CD4-positive, alpha-beta T cell treated with Interleukin-6 for 4 hours (primary cell): ENCODE measurements around the gene SDSL.

Experiments
- DNase-seq: peaks from one replicate; pipeline ENCODE4 v3.0.0-alpha.2; 2020; ENCODE audit warnings: mixed read lengths

Gene SDSL

GRCh38 chr12:113397497-113398197 lies 24.5 kb upstream of the SDSL start:
- DNase-seq, result no peak

GRCh38 chr12:113398346-113399290 lies 23.6 kb upstream of the SDSL start:
- DNase-seq, result no peak

GRCh38 chr12:113399490-113399889 lies 22.7 kb upstream of the SDSL start:
- no peak for DNase-seq

GRCh38 chr12:113400362-113400761 lies 21.8 kb upstream of the SDSL start:
- no peak for DNase-seq

GRCh38 chr12:113401066-113402000 lies 20.8 kb upstream of the SDSL start:
- no peak for DNase-seq

- no peak for DNase-seq
These were observed 19.5 kb upstream of the SDSL start for GRCh38 chr12:113402586-113403260.

- DNase-seq, result no peak
These were observed 18.5 kb upstream of the SDSL start, which contains the start of gene SDS for GRCh38 chr12:113403435-113404415. Gene SDS, minus strand, starts transcription at chr12:113403887. Its CDS starts 4,179 bp downstream, at chr12:113399708.

- DNase-seq, result no peak
These were observed 16.5 kb upstream of the SDSL start for GRCh38 chr12:113405694-113406093.

GRCh38 chr12:113407931-113408600 lies 14.1 kb upstream of the SDSL start:
- DNase-seq, result no peak

- no peak for DNase-seq
These were observed 13.4 kb upstream of the SDSL start for GRCh38 chr12:113408756-113409298.

GRCh38 chr12:113409462-113410124 lies 12.6 kb upstream of the SDSL start:
- DNase-seq, result no peak

- DNase-seq, result no peak
These were observed 8.7 kb upstream of the SDSL start for GRCh38 chr12:113413488-113413939.

- DNase-seq, result no peak
These were observed 7.6 kb upstream of the SDSL start for GRCh38 chr12:113414519-113415038.

GRCh38 chr12:113416091-113416754 lies 6.0 kb upstream of the SDSL start:
- DNase-seq, result no peak

- DNase-seq, result no peak
These were observed 3.8 kb upstream of the SDSL start for GRCh38 chr12:113418213-113418879.

- DNase-seq, result no peak
These were observed 1.1 kb upstream of the SDSL start for GRCh38 chr12:113420996-113421595.

- DNase-seq, result no peak
These were observed 898 bp downstream of the SDSL start for GRCh38 chr12:113422886-113423669.
